IMR-90 (cell line): ENCODE data around the gene CLEC20A. TPM values are rescaled to one million over a fixed set of nuclear protein-coding genes. Genes with fewer than 3 reads are reported as not detected.
A peak's percentile ranks its signal among the peaks of the same experiment; 100 is the strongest.

ENCODE experiments used
- ATAC-seq: fragments of 200-7000 bp; cut with Tn5 transposase; 2 replicates; pipeline ENCODE4 v1.9.1; 2020; ENCODE audit warnings: low read depth, mild to moderate bottlenecking, moderate library complexity
- BruUV-seq: library from RNA; stranded (reverse); fragments of 400-500 nt; replicated peaks from 2 replicates; lab custom pipeline; 2021; lab: Mats Ljungman, UMichigan
- CTCF ChIA-PET: fragments of 300-600 bp; formaldehyde crosslinking; extraction: SDS; loops from one replicate; lab custom pipeline; 2021; ENCODE audit warnings: antibody characterized with exemption; lab: Yijun Ruan, JAX
- POLR2A ChIA-PET: fragments of 300-600 bp; sonication (Branson Sonifier 250); formaldehyde crosslinking; loops from one replicate; lab custom pipeline; 2022; ENCODE audit warnings: antibody characterized with exemption; ENCODE audit not compliant: unreplicated experiment; lab: Charles Lee
- DNase-seq: peaks from one replicate; pipeline ENCODE4 v3.0.0; 2013
- H2AFZ ChIP-seq: replicated peaks from 2 replicates; pipeline ENCODE3; 2013; ENCODE audit warnings: low read length, mild to moderate bottlenecking; ENCODE audit not compliant: poor library complexity
- H2AK5ac ChIP-seq: 2 replicates; pipeline ENCODE4 v1.6.1; 2013; ENCODE audit warnings: low read depth, low read length, inconsistent platforms
- H2AK9ac ChIP-seq: replicated peaks from 2 replicates; pipeline ENCODE3; 2013; ENCODE audit warnings: mild to moderate bottlenecking, low read depth, low read length, moderate library complexity; ENCODE audit not compliant: poor library complexity
- H2BK120ac ChIP-seq: 2 replicates; pipeline ENCODE4 v1.6.1; 2013; ENCODE audit warnings: low read depth, low read length, inconsistent platforms
- H2BK15ac ChIP-seq: 3 replicates; pipeline ENCODE4 v1.6.1; 2013; ENCODE audit warnings: low read depth, low read length, inconsistent platforms
- H2BK20ac ChIP-seq: 2 replicates; pipeline ENCODE4 v1.6.1; 2013; ENCODE audit warnings: low read depth, mild to moderate bottlenecking, inconsistent platforms, low read length, moderate library complexity
- H2BK5ac ChIP-seq: 2 replicates; pipeline ENCODE4 v1.6.1; 2013; ENCODE audit warnings: mild to moderate bottlenecking, low read depth, low read length, inconsistent platforms; ENCODE audit not compliant: poor library complexity, severe bottlenecking
- H3K14ac ChIP-seq: replicated peaks from 2 replicates; pipeline ENCODE4 v1.6.1; 2013; ENCODE audit warnings: low read depth, low read length, inconsistent platforms
- H3K18ac ChIP-seq: 2 replicates; pipeline ENCODE4 v1.6.1; 2013; ENCODE audit warnings: low read depth, low read length, control low read depth
- H3K23ac ChIP-seq: 2 replicates; pipeline ENCODE4 v1.6.1; 2013; ENCODE audit warnings: low read depth, low read length, inconsistent platforms
- H3K27ac ChIP-seq: 2 replicates; pipeline ENCODE4 v1.5.1; 2013; ENCODE audit warnings: mild to moderate bottlenecking, control low read depth, low read length; ENCODE audit not compliant: insufficient read depth
- H3K27me3 ChIP-seq: 2 replicates; pipeline ENCODE4 v1.6.1; 2013; ENCODE audit warnings: low read length; ENCODE audit not compliant: control insufficient read depth, insufficient read depth
- H3K36me3 ChIP-seq: 2 replicates; pipeline ENCODE4 v1.6.1; 2013; ENCODE audit warnings: low read length, mixed read lengths; ENCODE audit not compliant: control insufficient read depth, insufficient read depth
- H3K4ac ChIP-seq: 2 replicates; pipeline ENCODE4 v1.6.1; 2013; ENCODE audit warnings: low read depth, low read length, inconsistent platforms
- H3K4me1 ChIP-seq: 2 replicates; pipeline ENCODE4 v1.6.1; 2013; ENCODE audit warnings: low read length, mixed read lengths; ENCODE audit not compliant: control insufficient read depth, insufficient read depth
- H3K4me2 ChIP-seq: 2 replicates; pipeline ENCODE4 v1.6.1; 2013; ENCODE audit warnings: low read depth, mild to moderate bottlenecking, control low read depth, low read length, moderate library complexity
- H3K4me3 ChIP-seq: 2 replicates; pipeline ENCODE4 v1.5.1; 2013; ENCODE audit warnings: low read depth, mild to moderate bottlenecking, control low read depth, low read length, moderate library complexity; ENCODE audit not compliant: insufficient read depth
- H3K56ac ChIP-seq: 2 replicates; pipeline ENCODE4 v1.6.1; 2013; ENCODE audit warnings: low read length, inconsistent platforms; ENCODE audit not compliant: insufficient read depth; ENCODE audit errors: extremely low read depth
- H3K79me1 ChIP-seq, 2 experiments: 2 replicates each; pipeline ENCODE4 v1.6.1; 2013; ENCODE audit warnings: low read length in 2 of 2, inconsistent platforms in 1 of 2, low read depth in 1 of 2
- H3K9ac ChIP-seq: 2 replicates; pipeline ENCODE4 v1.6.1; 2013; ENCODE audit warnings: low read depth, low read length, control low read depth
- H3K9me1 ChIP-seq: 2 replicates; pipeline ENCODE4 v1.6.1; 2013; ENCODE audit warnings: low read length, inconsistent platforms; ENCODE audit not compliant: insufficient read depth
- H3K9me3 ChIP-seq: 2 replicates; pipeline ENCODE4 v1.6.1; 2013; ENCODE audit warnings: low read length; ENCODE audit not compliant: control insufficient read depth, insufficient read depth
- H4K20me1 ChIP-seq: 2 replicates; pipeline ENCODE4 v1.6.1; 2013; ENCODE audit warnings: low read length, inconsistent platforms; ENCODE audit not compliant: insufficient read depth
- H4K5ac ChIP-seq: 2 replicates; pipeline ENCODE4 v1.6.1; 2013; ENCODE audit warnings: mild to moderate bottlenecking, low read depth, low read length, control low read depth
- H4K8ac ChIP-seq, 2 experiments: 2 replicates each; pipeline ENCODE4 v1.6.1; 2013; ENCODE audit warnings: low read depth in 2 of 2, low read length in 2 of 2, control low read depth in 1 of 2, inconsistent platforms in 1 of 2
- H4K91ac ChIP-seq: 2 replicates; pipeline ENCODE4 v1.6.1; 2013; ENCODE audit warnings: low read depth, low read length, inconsistent platforms; ENCODE audit not compliant: insufficient read depth
- RFX5 ChIP-seq: IDR thresholded peaks from 2 replicates; pipeline ENCODE4 v1.8.0; 2012; ENCODE audit warnings: low read depth, mild to moderate bottlenecking, low read length, moderate library complexity
- USF2 ChIP-seq: fragments of 150-350 bp; IDR thresholded peaks from 2 replicates; pipeline ENCODE4 v1.6.1; 2017; ENCODE audit warnings: mild to moderate bottlenecking, antibody characterized with exemption, low read length, low read depth
- WGBS, 2 experiments: methylation state at CpG; one replicate each; pipeline versions ENCODE4 v1.1.5 to v1.1.7; 2013; ENCODE audit warnings: missing lambda C conversion rate in 2 of 2; ENCODE audit not compliant: insufficient read length in 1 of 2; ENCODE audit errors: extremely low coverage in 2 of 2; 5-methylcytosine and 5-hydroxymethylcytosine counted together
- dilution Hi-C: fragments of 300-500 bp; cut with HindIII; formaldehyde crosslinking; loops from one replicate; pipeline ENCODE4 v1.14.3; 2018; ENCODE audit warnings: low sequenced_read_pairs; ENCODE audit not compliant: unreplicated experiment
- in situ Hi-C: fragments of 300-500 bp; cut with MboI; formaldehyde crosslinking; loops from 3 replicates; pipeline ENCODE4 v1.14.3; 2019; ENCODE audit warnings: low sequenced_read_pairs, inconsistent platforms, mixed read lengths
- intact Hi-C: fragments of 100-400 bp; cut with micrococcal nuclease; formaldehyde crosslinking; loops from 2 replicates; pipeline ENCODE4 v1.10.0; 2022
- polyA plus RNA-seq, 3 experiments: library from polyadenylated mRNA; depleted of rRNA; stranded (reverse); fragments of >200 nt; gene quantifications; 2 replicates each; pipeline ENCODE4 v1.2.3, GENCODE V29; 2012; ENCODE audit warnings: low replicate concordance in 1 of 3
- total RNA-seq: library from RNA; depleted of rRNA; stranded (reverse); fragments of >200 nt; gene quantifications from 2 replicates; pipeline ENCODE4 v1.2.3, GENCODE V29; 2012

Gene CLEC20A
- total and polyA plus RNA-seq, 2 of the 4 experiments (the other 2 are of a cell fraction), result not detected

GRCh38 chr1:178510155-178510554, 13.4 kb upstream of the CLEC20A start:
- Histone ChIP-seq H2AK9ac (no peak overlapping the region), H3K18ac (no peak overlapping the region), H4K20me1 (no peaks in the 10 kb centered on the region), H2BK5ac (no peak overlapping the region), H3K27ac (no peak overlapping the region), H3K9ac (no peak overlapping the region), H4K91ac (no peak overlapping the region), H2AFZ (no peak overlapping the region), H3K9me1 (no peaks in the 10 kb centered on the region; the same call in 1 of the 2 replicates), H3K23ac (no peak overlapping the region), H2BK15ac (no peak overlapping the region), H3K4me1 (no peaks in the 10 kb centered on the region; the same call in 1 of the 2 replicates), H3K36me3 (no peaks in the 10 kb centered on the region), H3K4me3 (no peak overlapping the region), H2BK20ac (no peak overlapping the region), H3K9me3 (no peaks in the 10 kb centered on the region), H3K27me3 (no peaks in the 10 kb centered on the region), H2BK120ac (no peak overlapping the region), H3K79me1 (no peaks in the 10 kb centered on the region), H2AK5ac (no peak overlapping the region), H3K4ac (no peak overlapping the region), H4K5ac (no peak overlapping the region), H3K56ac (no peak overlapping the region), H3K14ac (no peak overlapping the region), H3K4me2 (no peak overlapping the region), H4K8ac (no peak overlapping the region)
- intact Hi-C loops, result no loop called here
- in situ Hi-C loops, result no loop called here
- ChIA-PET CTCF (no interaction called here), POLR2A (no interaction called here)
- WGBS, 2 experiments, result 83% methylated on average over 2 of the region's 4 CpGs; no CpG with 5 or more reads in 1 of the 2 experiments
- no TSS peak for BruUV-seq
- dilution Hi-C loops, result no loop called here
- DNase-seq, result peak; percentile 62
- TF ChIP-seq USF2 (peak; percentile 45), RFX5 (no peak)
- peak; percentile 66 for ATAC-seq
